Right cardiac atrium (tissue), 5 donors: Measurements from ENCODE around the gene RYR2. TPM values are rescaled to one million over a fixed set of nuclear protein-coding genes. Genes with fewer than 3 reads are reported as not detected.

Source experiments
- ATAC-seq, 2 donors: fragments of 200-7000 bp; cut with Tn5 transposase; one replicate each; pipeline versions ENCODE4 v1.8.0 to v1.9.1; 2020; ENCODE audit warnings: moderate library complexity in 2 of 2, mild to moderate bottlenecking in 1 of 2
- DNase-seq, 3 donors: peaks; one replicate each; pipeline ENCODE4 v3.0.0-alpha.2; 2020
- H3K27ac ChIP-seq: one replicate; pipeline ENCODE4 v1.5.1; 2013; ENCODE audit warnings: mild to moderate bottlenecking, low read length, control low read depth, moderate library complexity
- H3K27me3 ChIP-seq: one replicate; pipeline ENCODE4 v1.6.1; 2013; ENCODE audit not compliant: control insufficient read depth, insufficient read depth
- H3K4me1 ChIP-seq: one replicate; pipeline ENCODE4 v1.6.1; 2013; ENCODE audit warnings: low read length; ENCODE audit not compliant: control insufficient read depth, insufficient read depth
- H3K4me3 ChIP-seq: one replicate; pipeline ENCODE4 v1.5.1; 2013; ENCODE audit warnings: low read length, control low read depth
- H3K9me3 ChIP-seq: one replicate; pipeline ENCODE4 v1.6.1; 2013; ENCODE audit warnings: low read length; ENCODE audit not compliant: control insufficient read depth
- WGBS: extraction: QIAGEN DNeasy Blood & Tissue Kit; methylation state at CpG from one replicate; pipeline ENCODE4 v1.1.7; 2013; 5-methylcytosine and 5-hydroxymethylcytosine counted together
- intact Hi-C, 4 donors: fragments of 100-400 bp; cut with DNase I; formaldehyde crosslinking; loops; one replicate each; pipeline versions ENCODE4 v1.11.0 to v1.14.0; 2022 to 2023
- polyA plus RNA-seq: library from polyadenylated mRNA; stranded (reverse); fragments of 200-250 nt; gene quantifications from one replicate; pipeline ENCODE4 v1.2.3, GENCODE V29; 2013
- total RNA-seq, 4 donors: library from RNA; stranded (reverse); fragmentation: NEBNext Ultra II Directional; extraction: Animal tissue kit (Norgen Biotek cat#: 25700); gene quantifications; one replicate each; pipeline ENCODE4 v1.2.1, GENCODE V29; 2021
- donor health status: healthy with polysubstance abuse.
- donor health status: DM: no; HTN: yes; CAD: no.
- donor health status: DM: no; HTN: no; CAD: no.
- donor health status: DM: no; HTN: yes; CAD: no; lungs with severe emphysema.
- donor health status: DM: yes; HTN: yes; CAD: no.

Gene RYR2
- total and polyA plus RNA-seq, 5 donors = 166 to 716 (median 487) TPM

DNA sequence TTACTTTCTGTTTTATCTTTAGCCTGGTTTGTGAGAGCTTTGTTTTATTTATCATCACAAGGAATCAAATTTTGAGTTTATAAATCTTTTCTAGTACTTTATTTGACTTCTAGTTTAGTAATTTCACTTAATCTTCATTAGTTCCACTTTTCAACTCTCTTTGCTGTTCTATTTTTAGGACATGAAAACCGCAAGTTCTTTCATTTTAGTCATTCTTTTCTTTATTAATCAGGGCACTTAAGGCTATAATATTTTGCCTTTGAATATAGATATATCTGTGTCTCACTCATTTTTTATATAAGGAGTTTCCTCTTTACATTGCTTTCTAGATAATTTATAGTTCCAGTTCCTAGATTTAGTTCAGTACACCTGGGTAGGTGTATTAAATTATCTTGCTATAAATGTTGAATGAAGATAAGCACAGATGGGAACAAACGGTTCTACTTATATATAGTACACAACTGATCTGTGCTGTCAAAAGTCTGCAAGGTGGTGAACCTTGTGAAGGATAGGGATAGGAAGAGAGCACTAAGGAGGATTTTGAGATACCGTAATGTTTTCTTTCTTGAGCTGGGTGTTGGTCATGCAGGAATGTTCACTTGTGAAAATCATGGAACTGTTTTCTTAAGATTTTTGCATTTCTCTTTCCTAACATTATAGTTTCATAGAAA, 402.3 kb downstream of the RYR2 start:
- Histone ChIP-seq H3K27me3 (no peaks in the 10 kb centered on the region), H3K4me1 (no peaks in the 10 kb centered on the region), H3K9me3 (no peaks in the 10 kb centered on the region), H3K27ac (no peak overlapping the region), H3K4me3 (no peak overlapping the region)
- DNase-seq (no peak), ATAC-seq (peak in 1 of 2 donors; percentile 28)
- intact Hi-C loops = no loop called here
- 53% methylated on average over 3 of the region's 3 CpGs for WGBS

DNA sequence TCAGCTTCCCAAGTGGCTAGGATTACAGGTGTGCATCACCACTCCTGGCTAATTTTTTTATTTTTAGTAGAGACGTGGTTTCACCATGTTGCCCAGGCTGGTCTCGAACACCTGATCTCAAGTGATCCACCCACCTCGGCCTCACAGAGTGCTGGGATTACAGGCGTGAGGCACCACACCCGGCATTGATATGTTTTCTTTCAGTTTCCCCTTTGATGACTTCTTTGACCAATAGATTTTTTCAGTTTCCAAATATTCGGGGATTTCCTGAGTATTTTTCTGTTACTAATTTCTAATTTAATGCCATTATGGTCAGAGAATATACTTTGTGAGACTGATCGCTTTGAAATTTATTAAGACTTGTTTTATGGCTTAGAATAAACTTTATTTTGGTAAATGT, 406.1 kb downstream of the RYR2 start:
- DNase-seq = no peak
- H3K9me3 ChIP-seq = no peaks in the 10 kb centered on the region
- no peak overlapping the region for H3K4me3 ChIP-seq
- no peaks in the 10 kb centered on the region for H3K27me3 ChIP-seq
- no peaks in the 10 kb centered on the region for H3K4me1 ChIP-seq
- ATAC-seq = no peak
- intact Hi-C loops = no loop called here
- 89% methylated on average over 7 of the region's 7 CpGs for WGBS
- H3K27ac ChIP-seq = no peak overlapping the region

DNA sequence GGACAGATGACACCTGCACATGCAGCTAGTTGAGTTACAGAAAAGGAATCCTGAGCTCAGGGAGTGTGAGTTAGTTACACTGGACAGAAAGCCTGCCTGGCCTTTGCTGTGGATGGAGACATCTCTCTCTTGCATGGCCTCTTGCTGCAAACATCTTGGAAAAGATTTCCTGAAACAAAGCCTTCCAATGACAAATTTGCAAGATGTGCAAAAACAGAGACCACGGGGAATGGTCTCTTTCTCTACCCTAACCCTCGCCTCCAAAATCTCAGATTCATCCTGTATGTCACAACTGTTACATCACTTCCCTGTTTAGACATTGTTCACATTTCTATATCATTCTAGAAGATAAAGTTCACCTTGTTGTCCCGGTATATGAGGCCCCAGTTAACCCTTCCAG, 415.6 kb downstream of the RYR2 start:
- H3K27me3 ChIP-seq = no peaks in the 10 kb centered on the region
- no peaks in the 10 kb centered on the region for H3K4me1 ChIP-seq
- DNase-seq (no peak), ATAC-seq (peak in 1 of 2 donors; percentile 9)
- no peak overlapping the region for H3K4me3 ChIP-seq
- 73% methylated on average over 3 of the region's 3 CpGs for WGBS
- H3K27ac ChIP-seq = no peak overlapping the region
- intact Hi-C loops = no loop called here
- H3K9me3 ChIP-seq = no peaks in the 10 kb centered on the region

GRCh38 chr1:237467320-237467719, 425.3 kb downstream of the RYR2 start:
- peak; percentile 67 to 76 for ATAC-seq

DNA sequence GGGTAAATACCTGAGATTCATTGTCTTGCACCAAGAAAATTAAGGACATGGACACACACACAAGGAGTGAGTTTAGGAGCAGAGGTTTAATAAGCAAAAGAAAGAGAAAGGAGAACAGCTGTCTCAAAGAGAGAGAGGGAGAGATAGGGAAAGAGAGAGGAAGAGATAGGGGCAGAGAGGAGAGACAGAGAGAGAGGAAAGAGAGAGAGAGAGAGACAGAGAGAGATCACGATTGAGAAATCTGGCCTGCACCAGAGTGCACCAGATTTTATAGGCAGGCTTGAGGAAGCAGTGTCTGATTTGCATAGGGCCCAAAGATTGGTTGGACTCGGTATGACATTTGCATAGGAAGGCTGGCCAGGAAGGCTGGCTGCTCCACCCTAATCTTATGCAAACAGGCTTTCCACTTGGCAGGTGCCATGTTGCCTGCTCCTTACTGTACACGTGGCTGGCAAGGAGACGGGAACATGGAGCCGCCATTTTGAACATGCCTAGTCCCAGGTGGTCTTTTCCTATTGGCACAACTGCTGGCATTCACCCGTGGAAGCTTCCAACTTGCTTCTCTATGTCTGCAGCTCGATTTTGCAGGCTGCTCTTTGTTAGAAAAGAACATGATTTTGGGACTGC, 428.8 kb downstream of the RYR2 start:
- no peaks in the 10 kb centered on the region for H3K27me3 ChIP-seq
- intact Hi-C loops = no loop called here
- H3K9me3 ChIP-seq = no peaks in the 10 kb centered on the region
- no peak overlapping the region for H3K27ac ChIP-seq
- WGBS = 67% methylated on average over 7 of the region's 7 CpGs
- DNase-seq (peak in 2 of 3 donors; percentile 15 to 42), ATAC-seq (peak; percentile 14 to 45)
- H3K4me1 ChIP-seq = peaks cover 4% of the 10 kb centered on the region
- no peak overlapping the region for H3K4me3 ChIP-seq

More at GRCh38 chr1:237467320-237467719, 425.3 kb downstream of the RYR2 start:
- intact Hi-C loops = no loop called here
- no peaks in the 10 kb centered on the region for H3K9me3 ChIP-seq
- no peaks in the 10 kb centered on the region for H3K27me3 ChIP-seq
- no peak for DNase-seq
- H3K4me3 ChIP-seq = no peak overlapping the region
- peaks cover 2% of the 10 kb centered on the region for H3K4me1 ChIP-seq
- WGBS = 27% methylated on average over 3 of the region's 3 CpGs
- no peak overlapping the region for H3K27ac ChIP-seq

DNA sequence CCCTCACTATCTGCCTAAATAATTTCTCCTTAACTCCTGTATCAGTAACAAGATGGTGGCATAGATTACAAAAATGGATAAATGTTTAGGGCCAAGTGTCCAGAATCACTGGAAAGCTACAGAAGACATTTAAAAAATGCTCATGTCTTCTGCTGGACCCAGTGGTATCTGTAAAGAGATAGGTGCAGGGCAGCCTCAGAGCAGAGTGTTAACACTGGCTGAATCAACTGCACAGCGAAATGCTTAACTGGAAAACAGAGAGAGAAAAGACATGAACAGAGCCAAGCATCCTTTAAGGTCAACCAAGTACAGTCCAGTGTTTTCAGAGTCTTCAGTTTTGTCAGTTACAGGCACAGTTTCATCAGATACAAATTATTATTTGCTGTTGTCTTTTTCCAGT, 429.4 kb downstream of the RYR2 start:
- peaks cover 4% of the 10 kb centered on the region for H3K4me1 ChIP-seq
- intact Hi-C loops = no loop called here
- WGBS = 71% methylated on average over 1 of the region's 1 CpG
- DNase-seq (no peak), ATAC-seq (no peak)
- H3K27me3 ChIP-seq = no peaks in the 10 kb centered on the region
- H3K27ac ChIP-seq = no peak overlapping the region
- no peaks in the 10 kb centered on the region for H3K9me3 ChIP-seq
- no peak overlapping the region for H3K4me3 ChIP-seq

DNA sequence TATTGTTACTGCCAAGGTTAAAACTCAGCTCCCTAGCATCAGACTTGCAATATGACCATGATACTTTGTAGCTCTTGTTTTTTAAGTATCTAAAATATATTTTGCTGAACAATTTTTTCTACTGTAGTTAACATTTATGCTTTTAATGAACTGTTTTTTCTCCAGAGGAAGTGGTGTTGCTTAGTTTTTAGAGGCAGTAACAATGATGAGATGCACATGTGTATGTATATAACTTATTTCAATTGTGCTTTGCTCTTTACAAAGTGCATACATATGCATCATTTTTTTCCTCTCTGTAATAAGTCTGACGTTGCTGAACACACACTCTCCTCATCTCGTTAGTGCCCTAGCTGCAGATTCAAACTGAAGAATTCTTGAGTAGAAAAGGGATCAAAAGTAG, 430.0 kb downstream of the RYR2 start:
- WGBS = 61% methylated on average over 2 of the region's 2 CpGs

GRCh38 chr1:237473854-237474253, 431.9 kb downstream of the RYR2 start:
- 68% methylated on average over 5 of the region's 5 CpGs for WGBS
- DNase-seq (no peak), ATAC-seq (no peak)
- no peaks in the 10 kb centered on the region for H3K9me3 ChIP-seq
- H3K4me1 ChIP-seq = peaks cover 4% of the 10 kb centered on the region
- H3K27me3 ChIP-seq = no peaks in the 10 kb centered on the region
- intact Hi-C loops = no loop called here
- H3K4me3 ChIP-seq = no peak overlapping the region
- no peak overlapping the region for H3K27ac ChIP-seq

More for the DNA sequence above, 430.0 kb downstream of the RYR2 start:
- Histone ChIP-seq H3K4me1 (peaks cover 4% of the 10 kb centered on the region), H3K4me3 (no peak overlapping the region), H3K27ac (no peak overlapping the region), H3K9me3 (no peaks in the 10 kb centered on the region), H3K27me3 (no peaks in the 10 kb centered on the region)
- intact Hi-C loops = no loop called here
- DNase-seq (no peak), ATAC-seq (no peak)

DNA sequence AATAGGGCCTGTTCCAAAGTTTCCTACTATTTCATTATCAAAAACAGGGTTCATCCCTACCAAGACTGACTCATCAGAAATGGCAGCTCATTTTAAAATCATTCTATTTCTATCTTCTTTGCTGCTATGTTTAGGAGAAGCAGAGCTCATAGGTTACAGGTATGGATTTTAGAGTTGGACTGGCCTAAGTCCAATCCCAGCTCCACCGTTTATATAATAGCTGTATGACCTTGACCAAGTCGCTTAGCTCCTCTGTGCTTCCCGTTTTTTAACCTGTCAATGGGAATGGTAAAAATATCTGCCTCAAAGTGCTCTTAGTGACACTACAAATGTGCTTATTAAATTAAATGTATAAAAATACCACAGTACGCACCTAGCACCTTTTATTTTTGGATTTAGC, 436.1 kb downstream of the RYR2 start:
- WGBS = 59% methylated on average over 4 of the region's 4 CpGs
- peak in 1 of 2 donors; percentile 4 for ATAC-seq
- intact Hi-C loops = no loop called here

DNA sequence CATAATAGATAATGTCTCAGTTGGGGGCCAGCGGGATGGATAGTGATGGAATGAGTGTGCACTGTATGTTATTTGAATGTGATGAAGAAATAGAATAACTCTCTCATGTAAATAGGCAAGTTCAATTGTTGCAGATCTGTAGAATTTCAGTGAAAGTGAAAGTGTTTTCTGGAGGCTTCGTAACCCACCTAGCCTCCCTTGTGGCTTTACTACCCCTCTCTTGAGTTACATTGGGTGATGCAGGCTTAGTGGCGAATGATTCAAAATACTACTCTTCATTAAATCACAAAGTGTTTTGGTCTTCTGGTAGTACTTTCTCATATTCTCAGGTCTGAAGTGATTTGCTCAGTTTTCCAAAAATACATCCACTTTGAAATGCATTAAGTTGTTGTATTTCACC, 436.9 kb downstream of the RYR2 start:
- Histone ChIP-seq H3K4me3 (no peak overlapping the region), H3K27me3 (no peaks in the 10 kb centered on the region), H3K4me1 (peaks cover 2% of the 10 kb centered on the region), H3K27ac (no peak overlapping the region), H3K9me3 (no peaks in the 10 kb centered on the region)
- 74% methylated on average over 3 of the region's 3 CpGs for WGBS
- no peak for DNase-seq
- intact Hi-C loops = no loop called here
- no peak for ATAC-seq

More for the DNA sequence above, 436.1 kb downstream of the RYR2 start:
- H3K27ac ChIP-seq = no peak overlapping the region
- H3K4me1 ChIP-seq = peaks cover 2% of the 10 kb centered on the region
- no peak overlapping the region for H3K4me3 ChIP-seq
- H3K27me3 ChIP-seq = no peaks in the 10 kb centered on the region
- no peak for DNase-seq
- H3K9me3 ChIP-seq = no peaks in the 10 kb centered on the region

DNA sequence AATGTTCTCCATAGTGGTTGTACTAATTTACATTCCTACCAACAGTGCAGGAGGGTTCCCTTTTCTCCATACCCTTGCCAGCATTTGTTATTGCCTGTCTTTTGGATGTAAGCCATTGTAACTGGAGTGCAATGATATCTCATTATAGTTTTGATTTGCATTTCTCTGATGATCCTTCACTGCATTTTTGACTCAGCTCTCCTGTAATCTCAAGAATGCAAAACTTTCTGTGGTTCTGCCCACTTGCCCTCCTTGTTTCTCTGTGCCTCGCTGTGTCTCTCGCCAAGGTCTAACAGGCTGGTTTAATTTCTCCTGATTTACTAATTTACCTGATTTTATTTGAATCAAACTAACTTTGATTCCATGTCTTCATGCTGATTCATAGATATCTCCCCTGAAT, 440.8 kb downstream of the RYR2 start:
- Histone ChIP-seq H3K9me3 (no peaks in the 10 kb centered on the region), H3K27ac (no peak overlapping the region), H3K4me3 (no peak overlapping the region), H3K27me3 (no peaks in the 10 kb centered on the region), H3K4me1 (no peaks in the 10 kb centered on the region)
- no peak for ATAC-seq
- DNase-seq = no peak
- 70% methylated on average over 2 of the region's 2 CpGs for WGBS
- intact Hi-C loops = no loop called here
